Thyroid gland (tissue), 4 donors: Measurements from ENCODE around the gene H3-3A. TPM values are rescaled to one million over a fixed set of nuclear protein-coding genes. Genes with fewer than 3 reads are reported as not detected.

ENCODE experiments used
- DNase-seq, 2 donors: peaks; one replicate each; pipeline ENCODE4 v3.0.0-alpha.2; 2019
- H3K27ac ChIP-seq, 3 donors: fragments of 200-600 bp; sonication (generic); 1 replicate in 2 of 3; 2 replicates in 1 of 3; pipeline ENCODE4 v1.5.1; 2016 to 2019; ENCODE audit warnings: mild to moderate bottlenecking in 1 of 3, moderate library complexity in 1 of 3
- H3K27me3 ChIP-seq: fragments of 200-600 bp; sonication (generic); one replicate; pipeline ENCODE4 v1.5.1; 2019
- H3K36me3 ChIP-seq, 2 donors: fragments of 200-600 bp; sonication (generic); one replicate each; pipeline ENCODE4 v1.5.1; 2016 to 2019
- H3K4me1 ChIP-seq, 2 donors: fragments of 200-600 bp; sonication (generic); one replicate each; pipeline ENCODE4 v1.5.1; 2017 to 2019
- H3K4me3 ChIP-seq, 3 donors: fragments of 200-600 bp; sonication (generic); replicated peaks in 1 of 3; 1 replicate in 2 of 3; 2 replicates in 1 of 3; pipeline ENCODE4 v1.5.1; 2016; ENCODE audit warnings: mild to moderate bottlenecking in 1 of 3
- H3K9me3 ChIP-seq: fragments of 200-600 bp; sonication (generic); one replicate; pipeline ENCODE4 v1.5.1; 2017
- POLR2A ChIP-seq, 2 donors: fragments of 450-650 bp; IDR thresholded peaks; one replicate each; pipeline ENCODE4 v1.6.1; 2017; ENCODE audit warnings: antibody characterized with exemption in 2 of 2, mild to moderate bottlenecking in 2 of 2, moderate library complexity in 1 of 2
- WGBS, 2 donors: methylation state at CpG; one replicate each; pipeline ENCODE4 v1.1.5; 2017; 5-methylcytosine and 5-hydroxymethylcytosine counted together
- intact Hi-C: fragments of 100-400 bp; cut with DNase I; formaldehyde crosslinking; loops from one replicate; pipeline ENCODE4 v1.15.1; 2023
- total RNA-seq, 4 donors: library from RNA; depleted of rRNA; stranded (reverse); fragments of >200 nt; gene quantifications; one replicate each; pipeline ENCODE4 v1.2.3, GENCODE V29; 2016
- TF ChIP-seq, protein P1 (sequence below), 6 experiments: fragments of 200-600 bp in 3 of 6; fragments of 450-650 bp in 3 of 6; sonication (generic) in 3 of 6; IDR thresholded peaks; one replicate each; pipeline ENCODE4 v1.5.1; 2016 to 2019; ENCODE audit warnings: antibody characterized with exemption in 6 of 6, mild to moderate bottlenecking in 2 of 6, inconsistent platforms in 1 of 6, moderate library complexity in 1 of 6

The H3-3A gene
- total RNA-seq, 4 donors from 2014 or later = 304 to 610 (median 445) TPM

- H3K4me3 ChIP-seq = no peak overlapping the region
- TF ChIP-seq POLR2A (IDR thresholded peaks at IDR 0.05) = no peak
- TF ChIP-seq, protein P1, sequence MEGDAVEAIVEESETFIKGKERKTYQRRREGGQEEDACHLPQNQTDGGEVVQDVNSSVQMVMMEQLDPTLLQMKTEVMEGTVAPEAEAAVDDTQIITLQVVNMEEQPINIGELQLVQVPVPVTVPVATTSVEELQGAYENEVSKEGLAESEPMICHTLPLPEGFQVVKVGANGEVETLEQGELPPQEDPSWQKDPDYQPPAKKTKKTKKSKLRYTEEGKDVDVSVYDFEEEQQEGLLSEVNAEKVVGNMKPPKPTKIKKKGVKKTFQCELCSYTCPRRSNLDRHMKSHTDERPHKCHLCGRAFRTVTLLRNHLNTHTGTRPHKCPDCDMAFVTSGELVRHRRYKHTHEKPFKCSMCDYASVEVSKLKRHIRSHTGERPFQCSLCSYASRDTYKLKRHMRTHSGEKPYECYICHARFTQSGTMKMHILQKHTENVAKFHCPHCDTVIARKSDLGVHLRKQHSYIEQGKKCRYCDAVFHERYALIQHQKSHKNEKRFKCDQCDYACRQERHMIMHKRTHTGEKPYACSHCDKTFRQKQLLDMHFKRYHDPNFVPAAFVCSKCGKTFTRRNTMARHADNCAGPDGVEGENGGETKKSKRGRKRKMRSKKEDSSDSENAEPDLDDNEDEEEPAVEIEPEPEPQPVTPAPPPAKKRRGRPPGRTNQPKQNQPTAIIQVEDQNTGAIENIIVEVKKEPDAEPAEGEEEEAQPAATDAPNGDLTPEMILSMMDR (IDR thresholded peaks at IDR 0.05) = no peak
- no peaks in the 10 kb centered on the region for H3K27me3 ChIP-seq
- no peak overlapping the region for H3K27ac ChIP-seq
- H3K36me3 ChIP-seq = peaks cover 21 to 33% of the 10 kb centered on the region in 2 donors
- H3K4me1 ChIP-seq = peaks cover 0 to 6% of the 10 kb centered on the region in 2 donors
- intact Hi-C loops = no loop called here
- H3K9me3 ChIP-seq = no peaks in the 10 kb centered on the region
- 83 to 87% methylated on average over 4 of the region's 4 CpGs for WGBS, 2 donors
- DNase-seq = no peak
Observed at GRCh38 chr1:226072347-226072746, 9.8 kb downstream of the H3-3A start.

- Histone ChIP-seq H3K4me3 (no peak overlapping the region), H3K27ac (no peak overlapping the region), H3K9me3 (no peaks in the 10 kb centered on the region), H3K36me3 (peaks cover 16 to 33% of the 10 kb centered on the region in 2 donors), H3K27me3 (no peaks in the 10 kb centered on the region), H3K4me1 (peaks cover 0 to 6% of the 10 kb centered on the region in 2 donors)
- TF ChIP-seq POLR2A (IDR thresholded peaks at IDR 0.05) = no peak
- TF ChIP-seq, protein P1 (IDR thresholded peaks at IDR 0.05) = no peak
- no peak for DNase-seq
- intact Hi-C loops = no loop called here
- WGBS, 2 donors = 60 to 61% methylated on average over 6 of the region's 6 CpGs
Observed at GRCh38 chr1:226073184-226073950, 10.9 kb downstream of the H3-3A start.

- DNase-seq = no peak
- Histone ChIP-seq H3K4me3 (no peak overlapping the region), H3K4me1 (peaks cover 0 to 3% of the 10 kb centered on the region in 2 donors), H3K36me3 (peaks cover 16 to 33% of the 10 kb centered on the region in 2 donors), H3K27ac (no peak overlapping the region), H3K27me3 (no peaks in the 10 kb centered on the region), H3K9me3 (no peaks in the 10 kb centered on the region)
- WGBS, 2 donors = 88 to 94% methylated on average over 4 of the region's 4 CpGs
- TF ChIP-seq, protein P1 (IDR thresholded peaks at IDR 0.05) = no peak
- no peak for TF ChIP-seq POLR2A (IDR thresholded peaks at IDR 0.05)
- intact Hi-C loops = no loop called here
Observed at GRCh38 chr1:226074046-226074445, 11.5 kb downstream of the H3-3A start.

DNA sequence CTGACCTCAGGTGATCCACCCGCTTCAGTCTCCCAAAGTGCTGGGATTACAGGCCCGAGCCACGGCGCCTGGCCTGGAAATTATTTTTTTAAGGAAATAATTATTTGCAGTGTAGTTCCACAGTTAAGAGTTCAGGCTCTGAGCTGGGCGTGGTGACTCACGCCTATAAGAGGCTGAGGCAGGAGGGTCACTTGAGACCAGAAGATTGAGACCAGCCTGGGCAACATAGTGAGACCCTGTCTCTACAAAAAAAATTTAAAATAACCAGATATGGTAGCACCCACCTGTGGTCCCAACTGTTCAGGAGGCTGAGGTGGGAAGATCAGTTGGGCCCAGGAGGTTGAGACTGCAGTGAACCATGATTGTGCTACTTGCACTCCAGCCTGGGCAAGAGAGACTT is 13.9 kb downstream of the H3-3A start:
- WGBS, 2 donors = 85 to 87% methylated on average over 6 of the region's 6 CpGs
- DNase-seq = no peak
- Histone ChIP-seq H3K36me3 (peaks cover 15 to 16% of the 10 kb centered on the region in 2 donors), H3K4me3 (no peak overlapping the region), H3K27me3 (no peaks in the 10 kb centered on the region), H3K9me3 (no peaks in the 10 kb centered on the region), H3K27ac (no peak overlapping the region), H3K4me1 (no peaks in the 10 kb centered on the region)
- intact Hi-C loops = no loop called here
- TF ChIP-seq POLR2A (IDR thresholded peaks at IDR 0.05) = no peak
- TF ChIP-seq, protein P1 (IDR thresholded peaks at IDR 0.05) = no peak

- 69 to 70% methylated on average over 9 of the region's 9 CpGs for WGBS, 2 donors
- intact Hi-C loops = no loop called here
- H3K27me3 ChIP-seq = no peaks in the 10 kb centered on the region
- TF ChIP-seq, protein P1 (IDR thresholded peaks at IDR 0.05) = no peak
- TF ChIP-seq POLR2A (IDR thresholded peaks at IDR 0.05) = no peak
- no peaks in the 10 kb centered on the region for H3K9me3 ChIP-seq
- H3K36me3 ChIP-seq = peaks cover 0 to under 1% of the 10 kb centered on the region in 2 donors
- DNase-seq = no peak
- H3K4me1 ChIP-seq = no peaks in the 10 kb centered on the region
- H3K27ac ChIP-seq = no peak overlapping the region
- H3K4me3 ChIP-seq = no peak overlapping the region
Observed at GRCh38 chr1:226078374-226078773, 15.9 kb downstream of the H3-3A start.
